GM18519 (cell line): Measurements from ENCODE around the gene CTAGE1.

Experiments used
- ATAC-seq: cut with Tn5 transposase; IDR thresholded peaks from one replicate; pipeline ENCODE4 v1.9.1; 2021; ENCODE audit warnings: mild to moderate bottlenecking, moderate library complexity; ENCODE audit not compliant: unreplicated experiment, low FRiP score

CTAGE1 gene

GRCh38 chr18:22436136-22436535, 18.4 kb upstream of the CTAGE1 start:
- no peak for ATAC-seq

GRCh38 chr18:22434973-22435608, 17.4 kb upstream of the CTAGE1 start:
- no peak for ATAC-seq

GRCh38 chr18:22433956-22434355, 16.2 kb upstream of the CTAGE1 start:
- no peak for ATAC-seq

GRCh38 chr18:22432657-22433137, 15.0 kb upstream of the CTAGE1 start:
- ATAC-seq, result no peak

GRCh38 chr18:22429564-22429963, 11.8 kb upstream of the CTAGE1 start:
- ATAC-seq, result no peak

GRCh38 chr18:22428672-22429071, 11.0 kb upstream of the CTAGE1 start:
- ATAC-seq, result no peak

- ATAC-seq, result no peak
These were observed 10.3 kb upstream of the CTAGE1 start for GRCh38 chr18:22427822-22428549.

GRCh38 chr18:22424565-22424963, 6.8 kb upstream of the CTAGE1 start:
- no peak for ATAC-seq

- ATAC-seq, result no peak
These were observed 6.3 kb upstream of the CTAGE1 start for GRCh38 chr18:22423878-22424564.

- no peak for ATAC-seq
These were observed 5.3 kb upstream of the CTAGE1 start for GRCh38 chr18:22422909-22423548.

- ATAC-seq, result no peak
These were observed 2.9 kb upstream of the CTAGE1 start for GRCh38 chr18:22420652-22421051.

- no peak for ATAC-seq
These were observed 5.4 kb downstream of the CTAGE1 start for GRCh38 chr18:22412176-22412911.

GRCh38 chr18:22411446-22411845, 6.3 kb downstream of the CTAGE1 start:
- ATAC-seq, result no peak

- no peak for ATAC-seq
These were observed 7.6 kb downstream of the CTAGE1 start for GRCh38 chr18:22410126-22410525.

- ATAC-seq, result no peak
These were observed 8.3 kb downstream of the CTAGE1 start for GRCh38 chr18:22409445-22409844.

GRCh38 chr18:22408059-22408458, 9.7 kb downstream of the CTAGE1 start:
- no peak for ATAC-seq

- no peak for ATAC-seq
These were observed 12.6 kb downstream of the CTAGE1 start for GRCh38 chr18:22405142-22405541.

GRCh38 chr18:22403950-22404349, 13.8 kb downstream of the CTAGE1 start:
- ATAC-seq, result no peak

GRCh38 chr18:22399949-22400348, 17.8 kb downstream of the CTAGE1 start:
- no peak for ATAC-seq

GRCh38 chr18:22398464-22398863, 19.3 kb downstream of the CTAGE1 start:
- no peak for ATAC-seq
